ENCODE measurements around the gene C17orf100. TPM values are rescaled to one million over a fixed set of nuclear protein-coding genes. Genes with fewer than 3 reads are reported as not detected.

The C17orf100 gene
- total RNA-seq, 4 donors from 2014 or later: 0.27 to 1.5 (median 0.57) TPM; not detected in 1

DNA sequence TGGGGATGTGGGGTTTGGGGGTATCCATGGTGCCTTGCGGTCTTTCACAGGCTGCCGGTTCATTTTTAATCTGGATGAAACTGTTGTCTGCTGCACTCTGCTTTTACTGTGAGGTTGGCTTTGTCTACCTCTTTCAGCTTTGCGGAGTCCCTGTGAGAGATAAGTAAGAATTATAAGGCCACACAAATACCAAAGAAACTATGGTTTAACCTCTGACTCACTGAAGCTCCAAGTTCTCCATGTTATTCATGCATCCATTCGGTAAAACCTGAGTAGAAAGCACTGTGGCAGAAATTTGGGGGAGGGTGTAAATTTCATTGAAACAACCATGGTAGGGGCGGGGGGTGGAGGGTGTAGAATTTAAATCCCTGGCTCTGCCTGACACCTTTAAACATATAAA lies 41.6 kb upstream of the C17orf100 start:
- WGBS, 2 donors: 90 to 94% methylated on average over 5 of the region's 5 CpGs
- peaks cover 0 to 5% (median 0%) of the 10 kb centered on the region in 3 donors for H3K4me1 ChIP-seq
- H3K36me3 ChIP-seq: peaks cover 5 to 89% (median 26%) of the 10 kb centered on the region in 3 donors
- H3K27ac ChIP-seq: no peak overlapping the region
- H3K27me3 ChIP-seq: no peaks in the 10 kb centered on the region
- TF ChIP-seq POLR2A (IDR thresholded peaks at IDR 0.05): no peak
- TF ChIP-seq, protein P1, sequence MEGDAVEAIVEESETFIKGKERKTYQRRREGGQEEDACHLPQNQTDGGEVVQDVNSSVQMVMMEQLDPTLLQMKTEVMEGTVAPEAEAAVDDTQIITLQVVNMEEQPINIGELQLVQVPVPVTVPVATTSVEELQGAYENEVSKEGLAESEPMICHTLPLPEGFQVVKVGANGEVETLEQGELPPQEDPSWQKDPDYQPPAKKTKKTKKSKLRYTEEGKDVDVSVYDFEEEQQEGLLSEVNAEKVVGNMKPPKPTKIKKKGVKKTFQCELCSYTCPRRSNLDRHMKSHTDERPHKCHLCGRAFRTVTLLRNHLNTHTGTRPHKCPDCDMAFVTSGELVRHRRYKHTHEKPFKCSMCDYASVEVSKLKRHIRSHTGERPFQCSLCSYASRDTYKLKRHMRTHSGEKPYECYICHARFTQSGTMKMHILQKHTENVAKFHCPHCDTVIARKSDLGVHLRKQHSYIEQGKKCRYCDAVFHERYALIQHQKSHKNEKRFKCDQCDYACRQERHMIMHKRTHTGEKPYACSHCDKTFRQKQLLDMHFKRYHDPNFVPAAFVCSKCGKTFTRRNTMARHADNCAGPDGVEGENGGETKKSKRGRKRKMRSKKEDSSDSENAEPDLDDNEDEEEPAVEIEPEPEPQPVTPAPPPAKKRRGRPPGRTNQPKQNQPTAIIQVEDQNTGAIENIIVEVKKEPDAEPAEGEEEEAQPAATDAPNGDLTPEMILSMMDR (IDR thresholded peaks at IDR 0.05): no peak
- H3K4me3 ChIP-seq: no peak overlapping the region
- H3K9me3 ChIP-seq: no peaks in the 10 kb centered on the region
- intact Hi-C loops (cut with DNase I): no loop called here
- DNase-seq: no peak

DNA sequence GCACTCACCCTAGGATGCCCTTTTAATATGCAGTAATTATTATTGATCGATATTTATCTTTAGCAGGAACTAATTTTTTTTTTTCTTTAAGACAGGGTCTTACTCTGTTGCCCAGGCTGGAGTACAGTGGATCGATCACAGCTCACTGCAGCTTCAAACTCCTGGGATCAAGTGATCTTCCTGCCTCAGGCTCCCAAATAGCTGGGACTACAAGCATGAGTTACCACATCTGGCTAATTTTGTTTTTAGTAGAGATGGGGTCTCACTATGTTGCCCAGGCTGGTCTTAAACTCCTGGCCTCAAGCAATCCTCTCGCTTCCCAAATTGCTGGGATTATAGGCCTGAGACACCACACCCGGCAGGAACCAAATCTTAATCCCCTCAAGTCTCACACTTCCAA lies 40.3 kb upstream of the C17orf100 start:
- no peak overlapping the region for H3K27ac ChIP-seq
- DNase-seq: no peak
- TF ChIP-seq, protein P1 (IDR thresholded peaks at IDR 0.05): no peak
- intact Hi-C loops (cut with DNase I): no loop called here
- H3K36me3 ChIP-seq: peaks cover 5 to 89% (median 26%) of the 10 kb centered on the region in 3 donors
- 83 to 86% methylated on average over 4 of the region's 4 CpGs for WGBS, 2 donors
- H3K27me3 ChIP-seq: no peaks in the 10 kb centered on the region
- H3K4me1 ChIP-seq: peaks cover 0 to 5% (median 0%) of the 10 kb centered on the region in 3 donors
- no peaks in the 10 kb centered on the region for H3K9me3 ChIP-seq
- H3K4me3 ChIP-seq: no peak overlapping the region

DNA sequence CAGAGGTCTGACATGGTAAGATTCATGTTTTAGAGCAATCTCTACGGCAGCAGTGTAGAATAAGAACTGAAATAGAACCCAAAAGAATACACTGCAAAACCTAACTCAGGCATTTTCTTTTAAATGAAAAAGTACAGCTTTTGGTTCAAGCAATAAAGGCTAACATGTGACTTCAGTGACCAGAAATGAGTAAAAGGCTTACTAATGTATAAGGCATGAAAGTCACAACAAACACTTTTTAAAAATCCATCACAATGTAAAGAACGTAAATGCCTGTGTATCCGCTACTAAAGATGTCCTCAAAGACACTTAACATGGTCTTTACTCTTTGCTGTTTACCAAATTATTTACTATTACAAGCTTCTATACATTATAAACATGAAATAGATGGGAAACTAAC lies 27.6 kb upstream of the C17orf100 start:
- 91 to 94% methylated on average over 3 of the region's 3 CpGs for WGBS, 2 donors
- intact Hi-C loops (cut with DNase I): no loop called here

DNA sequence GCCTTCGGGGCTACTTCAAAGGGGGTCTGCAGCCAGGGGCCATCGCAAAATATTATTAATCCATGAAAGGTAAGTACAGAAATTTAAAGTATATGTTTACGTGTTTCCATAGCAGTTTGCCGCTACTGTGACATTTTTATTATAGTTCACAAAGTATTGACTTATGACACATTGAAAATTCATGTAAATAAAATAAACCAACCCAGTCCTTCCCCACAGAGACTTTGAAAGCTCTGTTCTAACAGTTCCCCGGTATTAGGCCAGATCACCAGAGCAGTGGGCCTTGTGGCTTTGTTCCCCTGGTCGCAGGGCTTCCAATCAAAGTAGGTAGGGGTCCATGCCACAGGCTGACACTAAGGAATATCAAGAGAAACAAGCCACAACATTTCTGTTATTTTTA lies 24.9 kb upstream of the C17orf100 start:
- Histone ChIP-seq H3K4me3 (no peak overlapping the region), H3K9me3 (no peaks in the 10 kb centered on the region), H3K4me1 (no peaks in the 10 kb centered on the region), H3K27ac (no peak overlapping the region), H3K36me3 (peaks cover 0 to 98% (median 11%) of the 10 kb centered on the region in 3 donors), H3K27me3 (no peaks in the 10 kb centered on the region)
- WGBS, 2 donors: 88 to 98% methylated on average over 6 of the region's 6 CpGs
- TF ChIP-seq, protein P1 (IDR thresholded peaks at IDR 0.05): no peak
- TF ChIP-seq POLR2A (IDR thresholded peaks at IDR 0.05): no peak
- intact Hi-C loops (cut with DNase I): no loop called here
- no peak for DNase-seq

More for the DNA sequence above, 27.6 kb upstream of the C17orf100 start:
- Histone ChIP-seq H3K9me3 (no peaks in the 10 kb centered on the region), H3K36me3 (peaks cover 0 to 100% (median 7%) of the 10 kb centered on the region in 3 donors), H3K4me1 (no peaks in the 10 kb centered on the region), H3K27ac (no peak overlapping the region), H3K4me3 (no peak overlapping the region), H3K27me3 (no peaks in the 10 kb centered on the region)
- no peak for DNase-seq
- TF ChIP-seq, protein P1 (IDR thresholded peaks at IDR 0.05): no peak
- TF ChIP-seq POLR2A (IDR thresholded peaks at IDR 0.05): no peak

DNA sequence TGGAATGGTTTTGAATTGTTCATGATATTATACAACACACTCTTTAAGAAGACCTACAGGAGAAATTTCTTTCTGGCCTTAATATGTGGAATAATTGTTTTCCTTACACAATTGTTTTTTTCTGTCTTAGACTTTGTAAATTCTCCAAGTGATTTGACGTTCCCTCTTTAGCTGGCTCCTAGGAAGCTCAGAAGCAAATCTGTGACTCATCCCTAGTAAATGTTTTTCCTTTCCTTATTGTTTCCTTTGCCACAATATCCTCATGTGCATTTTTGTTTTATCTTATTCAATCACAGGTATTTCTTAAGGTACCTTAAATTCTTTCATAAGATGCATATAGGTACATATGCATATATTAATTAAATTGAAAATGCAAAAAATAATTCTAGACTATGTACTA lies 24.5 kb upstream of the C17orf100 start:
- no peak for DNase-seq
- no peak overlapping the region for H3K4me3 ChIP-seq
- peaks cover 0 to 98% (median 11%) of the 10 kb centered on the region in 3 donors for H3K36me3 ChIP-seq
- 26 to 52% methylated on average over 1 of the region's 1 CpG for WGBS, 2 donors
- TF ChIP-seq, protein P1 (IDR thresholded peaks at IDR 0.05): no peak
- TF ChIP-seq POLR2A (IDR thresholded peaks at IDR 0.05): no peak
- H3K9me3 ChIP-seq: no peaks in the 10 kb centered on the region
- intact Hi-C loops (cut with DNase I): no loop called here
- no peaks in the 10 kb centered on the region for H3K27me3 ChIP-seq
- no peak overlapping the region for H3K27ac ChIP-seq
- H3K4me1 ChIP-seq: no peaks in the 10 kb centered on the region

Measured in esophagus squamous epithelium (tissue), 5 donors.